ENCODE results near the gene CTF1. TPM values are rescaled to one million over a fixed set of nuclear protein-coding genes. Genes with fewer than 3 reads are reported as not detected.

The CTF1 gene
- total and polyA plus RNA-seq, 4 donors: 3.3 to 9.8 (median 5.2) TPM

DNA sequence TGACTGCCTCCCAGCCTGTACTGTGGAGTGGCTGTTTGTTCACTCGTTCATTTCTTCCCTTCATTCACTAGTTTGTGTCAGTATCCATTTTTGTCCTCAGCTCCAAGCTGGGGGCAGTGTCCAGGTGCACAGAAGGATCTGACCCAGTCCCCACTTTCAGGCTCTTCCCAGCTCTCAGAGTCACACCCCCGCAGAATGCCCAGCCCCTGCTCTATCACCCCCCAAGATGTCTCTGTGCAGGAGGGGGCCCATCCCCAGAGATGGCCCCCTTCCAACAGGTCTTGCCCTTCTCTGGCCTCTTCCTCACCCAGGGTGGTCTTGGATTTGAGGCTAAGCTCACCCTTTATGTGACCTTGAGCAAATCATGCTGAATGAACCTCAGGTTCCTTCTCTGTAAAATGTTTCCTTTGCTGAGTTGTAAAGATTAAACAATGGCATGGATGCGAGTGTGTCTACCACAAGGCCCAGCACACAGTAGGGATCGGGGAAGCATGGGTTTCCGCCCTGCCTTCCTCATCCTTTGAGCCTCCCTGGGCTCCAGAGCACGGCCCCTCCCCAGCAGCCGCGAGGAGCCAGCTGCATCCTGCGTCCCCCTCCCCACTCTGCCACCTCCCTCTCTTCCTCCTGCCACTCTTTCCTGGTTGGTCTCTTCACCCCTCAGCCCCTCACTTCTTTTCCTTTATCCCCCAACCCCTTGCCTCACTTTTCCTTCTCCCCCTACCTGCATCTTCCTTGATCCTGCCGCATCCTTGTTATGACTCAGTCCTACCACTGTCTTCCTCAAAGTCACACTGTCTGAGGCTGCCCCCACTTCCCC lies 29.8 kb downstream of the CTF1 start:
- TF ChIP-seq, protein P1, sequence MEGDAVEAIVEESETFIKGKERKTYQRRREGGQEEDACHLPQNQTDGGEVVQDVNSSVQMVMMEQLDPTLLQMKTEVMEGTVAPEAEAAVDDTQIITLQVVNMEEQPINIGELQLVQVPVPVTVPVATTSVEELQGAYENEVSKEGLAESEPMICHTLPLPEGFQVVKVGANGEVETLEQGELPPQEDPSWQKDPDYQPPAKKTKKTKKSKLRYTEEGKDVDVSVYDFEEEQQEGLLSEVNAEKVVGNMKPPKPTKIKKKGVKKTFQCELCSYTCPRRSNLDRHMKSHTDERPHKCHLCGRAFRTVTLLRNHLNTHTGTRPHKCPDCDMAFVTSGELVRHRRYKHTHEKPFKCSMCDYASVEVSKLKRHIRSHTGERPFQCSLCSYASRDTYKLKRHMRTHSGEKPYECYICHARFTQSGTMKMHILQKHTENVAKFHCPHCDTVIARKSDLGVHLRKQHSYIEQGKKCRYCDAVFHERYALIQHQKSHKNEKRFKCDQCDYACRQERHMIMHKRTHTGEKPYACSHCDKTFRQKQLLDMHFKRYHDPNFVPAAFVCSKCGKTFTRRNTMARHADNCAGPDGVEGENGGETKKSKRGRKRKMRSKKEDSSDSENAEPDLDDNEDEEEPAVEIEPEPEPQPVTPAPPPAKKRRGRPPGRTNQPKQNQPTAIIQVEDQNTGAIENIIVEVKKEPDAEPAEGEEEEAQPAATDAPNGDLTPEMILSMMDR (IDR thresholded peaks at IDR 0.05; ENCODE audit: control extremely low read depth, extremely low read depth): no peak
- Histone ChIP-seq H3K9me3 (ENCODE audit: control insufficient read depth in 4 of 4, insufficient read depth in 3 of 4, low read length in 3 of 4) (peaks cover 0 to 2% (median 0%) of the 10 kb centered on the region in 4 donors), H3K9ac (ENCODE audit: insufficient read depth in 1 of 2, low read length in 2 of 2) (no peak overlapping the region), H3K36me3 (ENCODE audit: control insufficient read depth in 4 of 4, insufficient read depth in 4 of 4, low read length in 4 of 4) (peaks cover 0 to 25% (median 9%) of the 10 kb centered on the region in 4 donors), H3K4me3 (no peak overlapping the region), H3K27me3 (ENCODE audit: control insufficient read depth in 3 of 3, insufficient read depth in 3 of 3, low read length in 2 of 3) (no peaks in the 10 kb centered on the region), H3K4me1 (ENCODE audit: control insufficient read depth in 5 of 5, insufficient read depth in 5 of 5, low read length in 5 of 5) (peaks cover 0 to 8% (median 7%) of the 10 kb centered on the region in 5 donors), H3K27ac (ENCODE audit: low read depth in 1 of 2, low read length in 1 of 2) (no peak overlapping the region)
- ATAC-seq (ENCODE audit: insufficient read depth, low FRiP score) (no peak), DNase-seq (no peak)
- 63 to 65% methylated on average over 10 of the region's 10 CpGs for WGBS, 2 donors

DNA sequence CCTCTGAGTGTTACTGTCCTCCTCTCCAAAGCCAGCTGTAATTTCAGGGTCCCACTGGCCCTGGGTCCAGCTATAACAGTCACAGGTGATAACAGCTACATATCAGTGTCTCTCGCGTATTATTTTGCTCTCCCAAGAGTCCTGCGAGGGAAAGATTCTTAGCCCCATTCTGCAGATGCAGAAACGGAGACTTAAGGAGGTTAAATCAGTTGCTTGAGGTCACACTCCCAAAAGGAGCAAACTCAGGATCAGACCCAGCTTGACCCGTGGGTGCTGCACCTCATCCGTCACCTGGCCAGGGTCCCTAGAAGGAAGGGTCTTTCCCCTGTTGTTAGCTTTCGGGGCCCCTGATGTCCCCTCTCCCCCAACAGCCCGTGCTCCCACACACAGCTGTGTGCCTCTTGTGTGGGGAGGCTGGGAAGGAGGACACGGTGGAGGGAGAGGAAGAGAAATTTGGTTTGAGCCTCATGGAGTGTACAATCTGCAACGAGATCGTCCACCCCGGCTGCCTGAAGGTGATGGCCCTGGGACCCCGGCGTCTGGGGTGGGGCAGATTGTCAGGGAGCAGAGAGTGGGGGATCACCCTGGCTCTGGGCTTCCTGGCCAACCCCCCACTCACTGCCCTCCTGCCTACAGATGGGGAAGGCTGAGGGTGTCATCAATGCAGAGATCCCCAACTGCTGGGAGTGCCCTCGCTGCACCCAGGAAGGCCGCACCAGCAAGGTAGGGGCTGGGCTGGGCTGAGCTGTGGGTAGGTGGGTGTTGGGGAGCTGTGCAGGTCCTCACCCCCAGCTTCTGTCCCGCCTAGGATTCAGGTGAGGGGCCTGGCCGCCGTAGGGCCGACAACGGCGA lies 30.7 kb downstream of the CTF1 start:
- ATAC-seq (ENCODE audit: insufficient read depth, low FRiP score) (no peak), DNase-seq (no peak)
- no peak overlapping the region for H3K9ac ChIP-seq (ENCODE audit: insufficient read depth in 1 of 2, low read length in 2 of 2)
- no peaks in the 10 kb centered on the region for H3K27me3 ChIP-seq (ENCODE audit: control insufficient read depth in 3 of 3, insufficient read depth in 3 of 3, low read length in 2 of 3)
- TF ChIP-seq, protein P1 (IDR thresholded peaks at IDR 0.05; ENCODE audit: control extremely low read depth, extremely low read depth): no peak
- 91 to 93% methylated on average over 22 of the region's 22 CpGs for WGBS, 2 donors
- no peak overlapping the region for H3K4me3 ChIP-seq
- H3K36me3 ChIP-seq (ENCODE audit: control insufficient read depth in 4 of 4, insufficient read depth in 4 of 4, low read length in 4 of 4): peaks cover 2 to 32% (median 12%) of the 10 kb centered on the region in 4 donors
- H3K9me3 ChIP-seq (ENCODE audit: control insufficient read depth in 4 of 4, insufficient read depth in 3 of 4, low read length in 3 of 4): peaks cover 0 to 2% (median 0%) of the 10 kb centered on the region in 4 donors
- H3K27ac ChIP-seq (ENCODE audit: low read depth in 1 of 2, low read length in 1 of 2): no peak overlapping the region
- H3K4me1 ChIP-seq (ENCODE audit: control insufficient read depth in 5 of 5, insufficient read depth in 5 of 5, low read length in 5 of 5): peaks cover 0 to 8% (median 7%) of the 10 kb centered on the region in 5 donors

DNA sequence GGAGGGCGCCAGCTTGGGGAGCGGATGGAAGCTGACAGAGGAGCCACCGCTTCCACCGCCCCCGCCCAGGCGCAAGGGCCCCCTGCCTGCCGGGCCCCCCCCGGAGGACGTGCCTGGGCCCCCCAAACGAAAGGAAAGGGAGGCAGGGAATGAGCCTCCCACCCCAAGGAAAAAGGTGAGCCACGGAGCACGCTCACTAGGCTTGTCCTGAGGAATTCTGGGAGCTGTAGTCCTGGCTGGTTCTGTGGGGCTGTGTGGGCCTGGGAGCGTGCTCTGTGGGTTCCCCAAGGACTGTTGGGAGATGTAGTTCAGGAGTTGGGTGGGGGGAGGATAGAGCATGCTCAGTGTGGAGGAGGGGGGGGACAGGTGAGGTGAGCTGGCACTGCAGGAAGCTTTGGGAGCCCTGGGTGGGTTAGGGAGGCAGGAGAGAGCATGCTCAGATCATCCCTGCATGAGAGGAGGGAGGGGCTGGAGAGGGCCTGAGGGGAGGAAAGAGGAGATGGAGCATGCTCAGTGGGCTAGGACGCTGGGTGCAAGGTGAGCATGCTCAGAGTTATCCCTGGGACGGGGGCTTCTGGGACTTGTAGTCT lies 31.5 kb downstream of the CTF1 start:
- WGBS, 2 donors: 73 to 79% methylated on average over 15 of the region's 15 CpGs
- DNase-seq: peak; percentile 76 to 81 (median 79)
- H3K27me3 ChIP-seq (ENCODE audit: control insufficient read depth in 3 of 3, insufficient read depth in 3 of 3, low read length in 2 of 3): no peaks in the 10 kb centered on the region
- peaks cover 0 to 2% (median 0%) of the 10 kb centered on the region in 4 donors for H3K9me3 ChIP-seq (ENCODE audit: control insufficient read depth in 4 of 4, insufficient read depth in 3 of 4, low read length in 3 of 4)
- H3K36me3 ChIP-seq (ENCODE audit: control insufficient read depth in 4 of 4, insufficient read depth in 4 of 4, low read length in 4 of 4): peaks cover 3 to 35% (median 15%) of the 10 kb centered on the region in 4 donors
- TF ChIP-seq, protein P1 (IDR thresholded peaks at IDR 0.05; ENCODE audit: control extremely low read depth, extremely low read depth): no peak
- H3K4me3 ChIP-seq: no peak overlapping the region
- H3K4me1 ChIP-seq (ENCODE audit: control insufficient read depth in 5 of 5, insufficient read depth in 5 of 5, low read length in 5 of 5): peaks cover 0 to 8% (median 7%) of the 10 kb centered on the region in 5 donors
- ATAC-seq (ENCODE audit: insufficient read depth, low FRiP score): no peak
- H3K9ac ChIP-seq (ENCODE audit: insufficient read depth in 1 of 2, low read length in 2 of 2): no peak overlapping the region
- no peak overlapping the region for H3K27ac ChIP-seq (ENCODE audit: low read depth in 1 of 2, low read length in 1 of 2)

Measured in lung (tissue), 12 donors.